ENCODE results near the gene STK40. TPM values are rescaled to one million over a fixed set of nuclear protein-coding genes. Genes with fewer than 3 reads are reported as not detected.

Gene STK40
- total RNA-seq, 4 donors from 2014 or later = 58.7 to 73.1 (median 63.0) TPM

DNA sequence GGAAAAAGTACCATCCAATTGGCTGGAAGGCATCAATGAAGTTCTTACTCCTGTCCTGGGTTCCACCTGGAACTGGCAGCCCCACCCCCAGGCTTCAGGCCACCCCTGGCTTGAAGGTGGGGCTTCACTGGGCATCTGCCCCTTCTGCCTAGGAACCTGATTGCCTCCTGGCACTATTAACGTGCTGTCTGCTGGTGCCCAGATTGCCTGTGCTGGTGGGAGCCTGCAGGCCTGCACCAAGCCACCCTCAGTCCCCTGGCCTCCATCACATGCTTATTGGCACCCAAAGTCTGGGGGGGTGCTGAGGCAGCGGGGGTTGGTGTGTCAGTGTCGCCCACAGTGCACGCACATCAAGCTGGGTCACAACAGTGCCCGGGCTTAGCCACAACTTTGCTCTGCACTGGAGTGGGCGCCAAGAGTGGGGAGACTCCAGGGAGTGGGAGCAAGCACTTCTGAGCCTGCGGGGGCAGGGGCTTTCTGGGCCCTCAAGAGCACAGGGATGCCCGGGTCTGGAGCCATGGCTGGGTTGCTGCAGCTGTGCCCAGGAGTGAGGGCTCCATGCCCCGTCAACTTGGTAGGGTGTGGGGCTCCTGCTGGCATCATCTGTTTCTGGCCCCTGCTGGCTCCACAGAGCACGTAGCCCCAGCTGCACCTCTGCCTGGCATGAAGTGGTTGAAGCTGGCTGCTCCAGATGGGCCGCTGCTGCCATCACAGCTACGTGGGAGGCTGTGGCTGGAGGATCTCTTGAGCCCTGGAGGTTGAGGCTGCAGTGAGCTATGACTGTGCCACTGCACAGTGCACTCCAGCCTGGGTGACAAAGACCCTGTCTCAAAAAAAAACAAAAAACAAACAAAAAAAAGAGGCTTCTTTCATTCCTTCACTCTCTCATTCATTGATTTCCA is 16.1 kb upstream of the STK40 start:
- 88 to 89% methylated on average over 10 to 12 of the region's 12 CpGs for WGBS, 2 donors
- no peak overlapping the region for H3K4me3 ChIP-seq (ENCODE audit: low read depth, poor library complexity, severe bottlenecking)
- intact Hi-C loops (cut with DNase I; ENCODE audit: low total_unique reads) = no loop called here
- DNase-seq (ENCODE audit: low spot score in 2 of 2) = no peak
- TF ChIP-seq, protein P1, sequence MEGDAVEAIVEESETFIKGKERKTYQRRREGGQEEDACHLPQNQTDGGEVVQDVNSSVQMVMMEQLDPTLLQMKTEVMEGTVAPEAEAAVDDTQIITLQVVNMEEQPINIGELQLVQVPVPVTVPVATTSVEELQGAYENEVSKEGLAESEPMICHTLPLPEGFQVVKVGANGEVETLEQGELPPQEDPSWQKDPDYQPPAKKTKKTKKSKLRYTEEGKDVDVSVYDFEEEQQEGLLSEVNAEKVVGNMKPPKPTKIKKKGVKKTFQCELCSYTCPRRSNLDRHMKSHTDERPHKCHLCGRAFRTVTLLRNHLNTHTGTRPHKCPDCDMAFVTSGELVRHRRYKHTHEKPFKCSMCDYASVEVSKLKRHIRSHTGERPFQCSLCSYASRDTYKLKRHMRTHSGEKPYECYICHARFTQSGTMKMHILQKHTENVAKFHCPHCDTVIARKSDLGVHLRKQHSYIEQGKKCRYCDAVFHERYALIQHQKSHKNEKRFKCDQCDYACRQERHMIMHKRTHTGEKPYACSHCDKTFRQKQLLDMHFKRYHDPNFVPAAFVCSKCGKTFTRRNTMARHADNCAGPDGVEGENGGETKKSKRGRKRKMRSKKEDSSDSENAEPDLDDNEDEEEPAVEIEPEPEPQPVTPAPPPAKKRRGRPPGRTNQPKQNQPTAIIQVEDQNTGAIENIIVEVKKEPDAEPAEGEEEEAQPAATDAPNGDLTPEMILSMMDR (IDR thresholded peaks at IDR 0.05) = no peak
- TF ChIP-seq POLR2A (IDR thresholded peaks at IDR 0.05) = no peak

DNA sequence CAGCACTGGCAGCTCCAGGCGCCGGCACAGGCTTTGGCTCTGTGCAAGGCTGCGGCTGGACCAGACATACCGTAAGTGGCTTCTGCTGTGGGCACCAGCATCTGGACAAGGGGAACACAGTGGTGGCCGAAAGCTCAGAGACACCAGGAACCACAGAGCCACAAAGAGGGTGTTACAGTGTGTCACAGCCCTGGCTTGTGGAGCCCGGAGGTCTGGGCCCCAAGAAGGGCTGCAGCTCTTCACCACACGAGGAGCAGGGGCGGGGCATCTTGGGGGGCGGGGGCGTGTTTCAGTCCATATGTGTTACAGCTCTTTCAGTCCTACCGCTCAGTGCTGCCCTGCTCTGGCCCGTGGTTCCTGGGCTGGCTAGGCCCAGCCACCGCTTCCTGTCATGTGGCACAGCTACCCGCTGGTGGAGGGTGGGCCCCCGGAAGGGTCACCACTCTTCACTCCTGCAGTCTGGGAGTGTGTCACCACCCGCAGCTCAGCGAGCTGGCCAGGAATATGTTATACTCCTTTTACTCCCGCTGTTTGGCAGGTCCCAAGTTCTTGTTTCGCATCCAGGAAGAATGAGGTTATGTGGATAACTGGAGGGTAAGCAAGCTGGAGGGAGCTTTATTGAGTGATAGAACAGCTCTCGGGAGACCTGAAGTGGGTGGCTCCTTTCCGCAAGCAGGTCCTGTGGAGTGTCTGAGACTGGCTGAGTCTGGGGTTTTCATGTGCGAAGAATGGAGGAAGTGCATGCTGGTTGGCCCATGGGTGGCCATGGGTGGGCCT is 15.3 kb upstream of the STK40 start:
- no peak overlapping the region for H3K4me3 ChIP-seq (ENCODE audit: low read depth, poor library complexity, severe bottlenecking)
- peak; percentile 84 to 97 for DNase-seq (ENCODE audit: low spot score in 2 of 2)
- TF ChIP-seq, protein P1 (IDR thresholded peaks at IDR 0.05) = no peak
- no peak for TF ChIP-seq POLR2A (IDR thresholded peaks at IDR 0.05)
- intact Hi-C loops (cut with DNase I; ENCODE audit: low total_unique reads) = no loop called here
- WGBS, 2 donors = 59% methylated on average over 22 of the region's 22 CpGs

DNA sequence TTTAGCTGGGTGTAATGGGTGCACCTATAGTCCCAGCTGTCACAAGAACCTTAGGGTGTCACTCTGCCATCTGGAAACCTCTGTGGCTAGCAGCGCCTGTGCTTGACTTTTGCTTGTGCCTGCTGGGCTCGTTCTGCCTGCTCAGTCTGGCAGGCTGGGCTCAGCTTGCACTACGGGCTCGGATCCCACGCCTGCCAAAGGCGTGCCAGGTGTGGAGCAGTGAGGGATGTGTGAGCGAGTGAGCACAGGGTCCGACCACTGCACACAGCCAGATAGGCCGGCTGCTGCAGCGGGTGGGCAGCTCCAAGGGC is 14.7 kb upstream of the STK40 start:
- no peak overlapping the region for H3K4me3 ChIP-seq (ENCODE audit: low read depth, poor library complexity, severe bottlenecking)
- intact Hi-C loops (cut with DNase I; ENCODE audit: low total_unique reads) = no loop called here
- WGBS, 2 donors = 40 to 75% methylated on average over 8 to 10 of the region's 10 CpGs
- DNase-seq (ENCODE audit: low spot score in 2 of 2) = no peak
- TF ChIP-seq, protein P1 (IDR thresholded peaks at IDR 0.05) = no peak
- TF ChIP-seq POLR2A (IDR thresholded peaks at IDR 0.05) = no peak

DNA sequence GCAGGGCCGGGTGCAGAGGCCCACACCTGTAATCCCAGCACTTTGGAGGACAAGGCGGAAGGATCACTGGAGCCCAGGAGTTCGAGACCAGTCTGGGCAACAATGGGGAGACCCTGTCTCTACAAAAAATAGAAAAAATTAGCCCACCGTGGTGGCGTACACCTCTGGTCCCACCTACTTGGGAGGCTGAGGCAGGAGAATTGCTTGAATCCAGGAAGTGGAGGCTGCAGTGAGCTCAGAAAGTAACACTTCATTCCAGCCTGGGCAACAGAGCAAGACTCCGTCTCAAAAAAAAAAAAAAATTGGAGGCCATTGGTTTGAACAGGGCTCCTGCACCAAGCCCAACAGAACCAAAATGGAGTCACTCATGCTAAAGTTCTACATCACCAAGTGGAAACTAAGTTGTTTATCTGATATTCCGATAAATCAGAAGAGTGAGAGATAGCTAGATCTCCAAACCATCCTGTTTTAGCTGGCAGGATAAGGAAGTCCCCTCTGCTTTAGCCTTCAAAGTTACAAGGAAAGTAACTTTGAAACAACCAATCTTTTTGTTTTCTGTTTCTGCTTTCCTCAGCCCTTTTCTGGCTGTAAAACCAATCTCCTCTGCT is 12.8 kb upstream of the STK40 start:
- DNase-seq (ENCODE audit: low spot score in 2 of 2) = no peak
- TF ChIP-seq POLR2A (IDR thresholded peaks at IDR 0.05) = no peak
- TF ChIP-seq, protein P1 (IDR thresholded peaks at IDR 0.05) = no peak
- 79 to 81% methylated on average over 7 of the region's 7 CpGs for WGBS, 2 donors
- no peak overlapping the region for H3K4me3 ChIP-seq (ENCODE audit: low read depth, poor library complexity, severe bottlenecking)
- intact Hi-C loops (cut with DNase I; ENCODE audit: low total_unique reads) = no loop called here

DNA sequence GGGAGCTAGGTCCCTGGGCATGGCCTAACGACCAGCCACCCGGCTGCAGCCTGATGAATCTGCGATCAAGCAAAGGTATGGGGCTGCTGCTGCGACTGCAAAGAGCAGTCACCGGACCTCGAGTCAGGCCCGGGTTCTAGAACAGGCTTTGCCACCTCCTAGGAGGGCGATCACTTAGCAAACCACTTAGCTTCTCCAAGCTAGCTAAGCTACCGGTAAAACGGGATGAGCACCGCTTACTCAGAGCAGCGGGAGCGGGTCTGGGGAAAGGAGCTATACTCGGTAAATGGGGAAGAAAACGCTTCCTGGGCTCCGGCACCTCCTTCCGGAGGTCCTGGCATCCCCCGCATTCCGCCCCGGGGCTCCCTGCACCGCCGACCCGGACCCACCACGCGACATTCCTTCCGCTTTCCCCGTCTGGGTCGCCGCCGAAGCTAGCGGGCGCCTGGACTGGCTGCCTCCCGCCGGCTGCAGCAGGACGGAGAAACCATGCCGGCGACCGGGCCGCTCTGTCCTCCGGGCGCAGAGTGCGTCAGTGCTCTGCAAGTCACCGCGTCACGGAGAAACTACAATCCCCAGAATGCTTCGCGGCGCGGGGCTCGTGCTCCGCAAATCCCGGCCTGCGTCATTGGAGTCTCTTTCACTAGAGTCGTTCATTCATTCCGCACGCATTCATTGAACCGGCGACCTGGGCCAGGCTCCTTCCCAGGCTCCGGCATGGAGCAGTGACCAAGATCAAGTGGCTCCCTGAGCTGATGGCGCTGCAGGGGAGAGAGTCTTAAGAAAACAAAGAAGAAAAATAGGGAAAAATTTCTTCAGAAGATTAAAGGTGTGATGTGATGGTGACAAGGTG is 11.9 kb upstream of the STK40 start, which contains the start of gene LSM10:
LSM10 (minus strand) TSS at position 531 of the 853 bp plus-strand sequence. CDS start 3,779 bp downstream, outside the sequence.
- 0 to 1% methylated on average over 31 to 57 of the region's 60 CpGs for WGBS, 2 donors
- TF ChIP-seq POLR2A (IDR thresholded peaks at IDR 0.05) = peak in 1 of 2 donors; percentile 79
- TF ChIP-seq, protein P1 (IDR thresholded peaks at IDR 0.05) = no peak
- DNase-seq (ENCODE audit: low spot score in 2 of 2) = peak; percentile 93 to 99
- intact Hi-C loops (cut with DNase I; ENCODE audit: low total_unique reads) = no loop called here
- H3K4me3 ChIP-seq (ENCODE audit: low read depth, poor library complexity, severe bottlenecking) = peak within 1 kb of the TSS; percentile 57
